GM12878 (cell line): ENCODE results near the gene LRRC7.

ENCODE experiments used
- RAD21 ChIP-seq: IDR thresholded peaks from 2 replicates; pipeline ENCODE4 v1.6.1; 2011; ENCODE audit warnings: mild to moderate bottlenecking, low read depth, low read length, moderate library complexity; ENCODE audit not compliant: insufficient read depth
- ZNF274 ChIP-seq: IDR thresholded peaks from one replicate; pipeline ENCODE4 v1.8.0; 2011; ENCODE audit not compliant: insufficient read length, insufficient read depth

DNA sequence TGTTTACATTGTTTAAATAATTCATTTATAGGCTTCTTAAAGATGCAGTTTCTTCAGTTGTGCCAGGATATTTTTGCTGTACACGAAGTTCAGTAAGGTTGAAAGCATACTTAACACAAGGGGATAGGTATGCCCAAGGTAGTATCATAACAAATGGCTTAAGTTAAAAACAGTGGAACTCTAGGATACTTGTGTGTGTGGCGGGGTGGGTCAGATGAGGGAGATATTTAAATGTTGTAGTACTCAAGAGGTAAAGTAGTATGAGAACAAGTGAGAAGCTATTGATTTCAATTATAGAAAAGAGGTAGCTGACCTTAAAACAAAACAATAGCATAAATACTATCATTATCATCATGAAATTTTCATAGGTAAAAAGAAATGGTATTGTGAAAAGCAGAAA, 6.2 kb downstream of the LRRC7 start:
- TF ChIP-seq ZNF274: no peak
- no peak for TF ChIP-seq RAD21
